Measurements from ENCODE around the gene IDH1.

Gene IDH1

DNA sequence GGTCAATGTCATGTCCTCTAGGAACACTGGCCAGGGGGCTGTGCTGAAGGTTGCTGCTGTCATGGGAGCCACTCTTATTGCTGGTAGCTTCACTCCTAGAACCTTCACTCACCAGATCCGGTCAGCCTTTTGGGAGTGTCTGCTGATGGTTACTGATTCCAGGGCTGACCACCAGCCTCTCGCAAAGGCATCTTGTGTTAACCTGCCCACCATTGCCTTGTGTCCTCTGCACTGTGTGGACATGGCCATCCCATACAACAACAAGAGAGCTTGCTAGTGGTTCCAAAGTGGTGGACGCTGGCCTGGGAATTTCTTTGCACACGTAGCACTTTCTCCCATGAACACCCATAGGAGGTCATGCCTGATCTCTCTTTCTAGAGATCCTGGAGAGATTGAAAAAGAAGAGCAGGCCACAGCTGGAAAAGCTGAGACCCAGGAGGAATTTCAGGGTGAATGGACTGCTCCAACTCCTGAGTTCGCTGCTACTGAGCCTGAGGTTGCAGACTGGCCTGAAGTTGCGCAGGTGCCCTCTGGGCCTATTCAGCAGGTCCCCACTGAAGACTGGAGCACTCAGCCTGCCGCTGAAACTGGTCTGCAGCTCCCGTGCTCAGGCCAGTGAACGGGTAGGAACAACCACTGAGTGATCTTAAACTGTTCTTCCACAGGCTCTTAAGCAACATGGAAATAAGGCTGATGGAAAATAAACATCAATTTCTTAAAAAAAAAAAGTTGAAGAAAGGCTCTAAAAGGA is 46.4 kb downstream of the IDH1 start:
- no peak for DNase-seq

DNA sequence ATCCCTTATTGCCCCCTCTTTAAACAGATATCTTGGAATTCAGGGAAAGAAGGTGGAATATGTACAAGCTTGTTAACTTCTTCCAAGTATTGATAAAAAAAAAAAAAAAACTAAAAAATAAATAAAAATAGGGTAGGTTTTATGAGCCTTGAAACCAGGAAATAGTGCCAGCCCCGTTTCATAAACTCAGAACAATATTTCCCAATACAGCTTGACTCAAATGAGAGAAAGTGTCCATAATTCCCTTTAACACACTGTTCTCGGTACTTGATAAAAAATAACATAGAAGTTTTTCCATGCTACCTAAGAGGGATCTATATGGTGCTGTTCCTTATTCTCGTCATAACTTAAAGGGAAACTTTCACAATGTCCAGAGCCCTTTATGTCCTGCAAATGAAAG is 47.1 kb downstream of the IDH1 start:
- DNase-seq, result no peak

DNA sequence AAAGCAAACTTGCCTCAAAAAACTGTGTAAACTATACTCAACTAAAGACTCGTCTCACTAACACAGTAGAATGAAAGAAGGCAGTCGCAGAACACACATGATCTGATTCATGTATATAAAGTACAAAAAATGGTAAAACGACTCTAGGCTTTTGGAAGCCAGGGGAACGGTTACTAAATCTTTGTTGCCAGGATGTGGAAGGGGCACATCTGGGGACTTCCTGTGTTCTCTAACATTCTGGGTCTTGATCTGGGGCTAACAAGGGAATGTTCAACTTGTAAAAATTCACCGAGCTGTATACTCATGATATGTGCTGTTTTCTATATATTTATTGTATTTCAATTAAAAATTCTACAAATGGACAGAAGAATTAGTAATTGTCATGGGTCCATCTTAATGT is 50.7 kb downstream of the IDH1 start:
- no peak for DNase-seq

DNA sequence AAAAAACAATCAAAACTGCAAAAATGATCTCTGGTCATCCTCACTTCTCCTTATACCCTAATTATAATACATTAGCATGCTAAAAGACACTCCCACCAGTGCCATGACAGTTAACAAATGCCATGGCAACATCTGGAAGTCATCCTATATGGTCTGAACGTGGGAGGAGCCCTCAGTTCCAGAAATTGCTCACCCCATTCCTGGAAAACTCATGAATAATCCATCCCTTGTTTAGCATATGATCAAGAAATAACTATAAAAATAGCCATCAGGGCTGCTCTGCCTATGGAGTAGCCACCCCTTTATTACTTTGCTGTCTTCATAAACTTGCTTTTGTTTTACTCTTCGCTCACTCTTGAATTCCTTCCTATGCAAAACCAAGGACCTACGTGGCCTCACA is 59.3 kb downstream of the IDH1 start:
- DNase-seq, result no peak

DNA sequence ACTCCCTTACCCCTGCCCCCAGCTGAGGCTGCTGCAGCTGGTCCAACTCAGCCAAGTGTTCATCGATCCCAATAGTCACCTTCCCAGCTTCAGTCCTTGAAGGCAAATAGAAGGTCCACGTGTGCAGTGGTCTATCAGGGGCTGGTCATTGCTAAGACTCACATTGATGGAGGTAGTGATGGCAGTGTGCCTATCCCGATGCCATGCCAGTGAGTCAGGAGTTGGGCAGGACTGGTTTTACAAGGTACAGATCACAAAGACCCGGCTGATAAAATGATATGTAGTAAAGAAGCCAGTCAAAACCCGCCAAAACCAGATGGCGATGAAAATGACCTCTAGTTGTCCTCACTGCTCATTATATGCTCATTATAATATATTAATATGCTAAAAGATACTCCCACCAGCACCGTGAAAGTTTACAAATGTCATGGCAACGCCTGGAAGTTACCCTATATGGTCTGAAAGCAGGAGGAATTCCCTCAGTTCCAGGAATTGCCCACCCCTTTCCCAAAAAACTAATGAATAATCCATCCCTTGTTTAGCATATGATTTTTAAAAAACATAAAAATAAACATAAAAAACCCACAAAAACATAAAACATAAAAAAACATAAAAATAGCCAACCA is 62.1 kb downstream of the IDH1 start:
- no peak for DNase-seq

DNA sequence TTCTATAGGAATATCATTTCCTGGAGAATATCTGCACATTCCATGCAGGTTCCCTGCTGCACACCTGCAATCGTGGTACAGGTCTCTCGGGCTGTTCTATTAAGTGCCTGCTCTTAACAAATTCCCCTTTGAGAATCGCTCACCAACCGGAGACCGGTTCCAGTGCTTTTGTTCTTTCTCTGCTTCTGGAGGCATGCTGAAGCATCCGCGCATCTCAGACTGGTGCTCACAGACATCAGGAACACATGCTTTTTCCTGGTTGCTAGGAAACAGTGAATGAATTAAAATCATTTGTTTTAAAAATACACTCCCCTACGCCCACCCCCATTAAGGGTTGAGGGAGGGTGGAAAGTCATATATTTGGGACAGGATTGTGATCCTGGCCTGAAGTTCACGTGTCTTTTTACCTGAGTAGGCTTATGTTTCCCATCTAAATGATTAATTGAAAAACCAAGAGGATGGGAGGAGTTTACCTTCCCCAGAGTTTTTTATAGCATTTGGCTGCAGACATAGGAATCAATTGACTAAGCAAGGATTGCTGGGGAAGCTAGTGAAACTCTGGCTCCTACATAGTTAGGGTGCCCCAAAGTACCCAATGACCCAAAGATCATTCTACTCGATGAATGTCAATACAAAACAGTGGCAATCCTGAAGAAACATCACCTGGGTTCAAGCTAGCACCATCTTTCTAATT is 64.9 kb downstream of the IDH1 start, which contains the start of gene C2orf80:
Gene C2orf80, minus strand, starts transcription at position 221 of the 694 bp plus-strand sequence. CDS start 3,044 bp downstream, outside the sequence.
- DNase-seq, result no peak

DNA sequence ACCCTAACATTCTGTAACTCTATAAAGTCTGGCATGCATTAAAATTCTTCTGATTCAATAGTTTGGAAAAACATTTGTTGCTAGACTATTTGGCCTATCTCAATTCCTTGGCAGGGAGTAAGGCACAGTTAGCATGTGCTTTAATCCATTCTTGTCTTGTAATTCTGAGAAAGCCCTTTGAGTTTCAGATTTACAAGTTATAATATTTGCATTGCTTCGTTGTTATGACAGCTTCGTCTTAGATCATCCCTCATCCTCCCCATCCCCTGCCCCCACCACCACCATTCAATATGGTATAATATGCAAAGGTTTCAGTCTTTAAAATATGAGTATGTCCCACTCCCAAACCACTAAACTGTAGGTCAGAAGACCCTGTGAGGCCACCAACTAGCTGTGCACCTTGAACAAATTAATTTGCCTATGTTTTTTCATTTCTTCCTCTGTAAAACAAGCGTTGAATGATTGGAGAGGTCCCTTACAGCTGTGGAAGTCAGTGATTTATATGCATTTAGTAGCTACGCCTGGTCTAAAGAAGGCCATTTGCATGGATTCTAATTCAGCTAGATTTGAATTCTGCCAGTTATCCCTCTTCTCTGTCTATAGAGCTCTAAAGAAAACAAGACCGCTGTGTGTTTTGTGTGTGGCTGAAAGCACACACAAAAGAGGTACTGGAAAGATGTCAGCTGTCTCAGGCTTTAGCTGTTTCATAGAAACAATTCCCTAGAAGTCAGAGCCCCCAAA is 65.6 kb downstream of the IDH1 start:
- no peak for DNase-seq

DNA sequence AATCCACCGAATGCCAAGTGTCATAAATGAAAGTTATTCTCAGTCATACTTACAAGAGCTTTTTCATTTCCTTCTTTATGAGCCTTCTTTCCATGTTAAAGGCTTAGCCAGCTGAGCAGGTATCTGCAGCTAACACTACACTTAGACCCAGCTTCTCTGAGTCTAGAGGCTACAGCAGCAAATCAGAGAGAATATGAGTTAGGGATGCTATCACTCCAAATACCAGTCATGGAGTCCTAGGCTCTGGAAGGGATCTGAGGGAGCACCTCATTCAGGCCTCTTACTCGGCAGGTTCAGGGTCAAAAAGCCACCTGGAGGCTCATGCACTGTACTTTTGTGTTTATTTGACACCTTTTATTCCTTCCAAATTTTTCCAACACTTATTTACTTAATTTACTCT is 68.0 kb downstream of the IDH1 start:
- no peak for DNase-seq

DNA sequence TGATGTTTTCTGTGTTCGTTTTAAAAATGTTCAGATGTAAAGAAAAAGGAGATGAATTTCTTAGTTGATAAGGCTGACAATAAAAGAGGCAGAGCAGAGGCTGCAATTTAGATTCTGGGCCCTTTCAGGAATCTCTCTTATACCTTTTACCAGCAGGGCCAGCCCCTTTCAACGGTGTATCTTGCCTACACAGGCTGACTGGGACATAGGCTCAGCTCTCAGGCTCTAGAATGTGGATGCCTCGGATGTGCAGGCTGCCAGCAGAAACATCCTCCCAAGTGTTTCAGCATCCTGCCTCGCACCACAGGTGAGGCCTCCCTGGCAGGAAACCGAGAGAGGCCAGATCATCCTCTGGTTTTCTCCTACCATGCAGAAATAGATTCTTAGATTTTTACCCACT is 68.4 kb downstream of the IDH1 start:
- DNase-seq, result no peak

Measured in activated T-cell treated with anti-CD3 and anti-CD28 coated beads, Interleukin-2, amount 50 U/mL, for 48 hours (primary cell).